C4-2B (cell line): ENCODE data around the gene TNNC1.

Experiments used
- H3K27ac ChIP-seq: fragments of 450-650 bp; 2 replicates; pipeline ENCODE4 v1.5.1; 2017
- CTCF ChIP-seq: fragments of 450-650 bp; conservative IDR thresholded peaks from 2 replicates; pipeline ENCODE4 v1.5.1; 2017; ENCODE audit warnings: mild to moderate bottlenecking
- ZFX ChIP-seq: fragments of 450-650 bp; IDR thresholded peaks from 2 replicates; pipeline ENCODE4 v1.6.1; 2017

TNNC1 gene

GRCh38 chr3:52405066-52405465 is 48.8 kb downstream of the TNNC1 start:
- TF ChIP-seq CTCF (no peak), ZFX (no peak)

GRCh38 chr3:52404391-52404790 is 49.5 kb downstream of the TNNC1 start:
- H3K27ac ChIP-seq: no peak overlapping the region
- no peak for TF ChIP-seq CTCF
- TF ChIP-seq ZFX: no peak

More at GRCh38 chr3:52405066-52405465, 48.8 kb downstream of the TNNC1 start:
- H3K27ac ChIP-seq: no peak overlapping the region

DNA sequence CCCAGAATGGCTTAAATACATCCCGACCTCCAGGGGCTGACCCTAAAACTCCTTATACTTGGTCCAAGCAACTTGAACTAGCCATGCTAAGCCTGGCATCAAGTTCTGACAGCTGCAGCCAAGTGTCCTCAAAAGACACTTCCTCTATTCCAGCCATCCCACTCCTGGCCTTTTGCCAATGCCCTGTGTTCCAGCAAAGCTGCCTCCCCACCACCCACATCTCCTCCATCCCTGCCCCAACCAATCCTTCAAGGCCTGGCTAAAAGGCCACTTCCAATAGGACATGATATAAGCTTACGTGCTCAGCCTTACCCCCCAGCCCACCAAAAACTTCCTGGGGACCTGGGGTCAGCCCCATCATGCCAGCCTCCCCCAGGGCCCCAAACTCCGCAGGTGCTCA is 49.9 kb downstream of the TNNC1 start:
- H3K27ac ChIP-seq: no peak overlapping the region
- TF ChIP-seq ZFX (no peak), CTCF (no peak)

DNA sequence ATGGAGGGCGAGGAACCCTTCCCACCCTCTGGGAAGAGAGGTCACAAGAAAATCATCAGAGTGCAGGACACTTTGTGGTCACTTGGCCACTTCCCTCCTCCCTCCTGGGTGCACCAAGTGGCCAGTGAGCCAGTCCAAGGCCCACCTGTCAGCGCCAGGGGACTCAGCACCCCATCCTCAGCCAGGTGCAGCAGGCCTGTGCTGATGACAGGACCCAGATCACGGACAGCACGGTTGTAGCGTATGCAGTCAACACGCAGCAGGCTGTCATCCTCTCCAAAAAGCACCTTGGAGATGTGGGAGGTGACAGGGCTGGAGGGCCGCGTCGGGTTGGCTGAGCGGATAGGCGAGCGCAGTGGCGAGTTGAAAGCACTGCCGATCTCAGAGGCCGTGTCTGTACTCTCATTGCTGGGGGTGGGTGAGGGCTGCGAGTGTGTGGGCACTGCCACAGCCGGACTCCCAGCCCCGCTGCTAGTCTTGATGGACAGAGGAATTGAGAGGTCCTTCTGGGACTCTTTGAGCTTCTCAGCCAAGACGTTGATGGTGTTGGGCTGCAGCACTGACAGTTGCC is 50.5 kb downstream of the TNNC1 start:
- no peak for TF ChIP-seq CTCF
- no peak for TF ChIP-seq ZFX
- no peak overlapping the region for H3K27ac ChIP-seq

DNA sequence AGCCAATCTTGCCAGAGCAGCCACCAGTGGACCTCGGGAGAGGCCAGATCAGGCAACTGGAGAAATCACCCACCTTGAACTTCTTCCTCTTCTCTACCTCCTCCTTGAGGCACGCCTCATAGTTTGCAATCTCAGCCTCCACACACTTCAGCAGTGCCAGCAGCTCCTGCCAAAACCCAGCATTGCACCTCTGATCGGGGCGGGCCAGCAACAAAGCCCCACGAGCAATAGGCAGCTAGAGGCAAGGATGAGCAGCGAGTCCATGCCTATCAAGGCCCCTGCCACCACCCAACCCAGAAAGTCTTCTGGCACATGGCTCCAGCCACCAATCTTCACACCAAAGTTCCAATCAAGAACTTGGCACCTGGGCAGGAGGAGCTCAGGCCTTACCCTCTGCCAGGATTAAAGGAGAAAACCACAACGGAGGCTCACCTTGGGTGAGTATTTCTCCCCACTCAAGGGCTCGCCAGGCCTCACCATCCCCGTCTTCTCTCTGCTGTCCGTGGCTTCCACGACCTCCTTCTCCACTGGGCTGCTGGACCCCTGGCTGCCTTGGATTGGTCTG is 51.1 kb downstream of the TNNC1 start:
- TF ChIP-seq CTCF: no peak
- TF ChIP-seq ZFX: no peak
- no peak overlapping the region for H3K27ac ChIP-seq

DNA sequence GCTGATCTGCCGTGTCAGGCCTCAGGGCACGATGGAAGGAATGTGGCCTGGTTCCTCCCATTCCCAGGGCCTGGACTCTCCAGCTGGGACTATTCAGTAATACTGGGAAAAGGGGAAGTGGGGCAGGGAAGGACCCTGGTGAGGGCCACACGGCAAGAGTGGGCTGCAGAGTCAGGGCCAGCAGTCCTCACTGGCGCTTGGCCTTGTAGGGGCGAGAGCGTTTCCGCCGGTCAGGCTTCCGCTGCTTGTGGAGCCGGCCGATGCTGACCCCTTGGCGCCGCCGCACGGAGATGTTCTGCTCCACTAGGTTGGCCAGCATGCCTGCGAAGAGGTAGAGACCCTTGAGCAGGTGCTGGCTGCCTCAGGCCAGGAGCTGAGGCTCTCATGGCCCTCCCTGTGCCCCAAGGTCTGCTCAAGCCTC is 51.7 kb downstream of the TNNC1 start:
- no peak overlapping the region for H3K27ac ChIP-seq
- TF ChIP-seq CTCF (no peak), ZFX (no peak)

DNA sequence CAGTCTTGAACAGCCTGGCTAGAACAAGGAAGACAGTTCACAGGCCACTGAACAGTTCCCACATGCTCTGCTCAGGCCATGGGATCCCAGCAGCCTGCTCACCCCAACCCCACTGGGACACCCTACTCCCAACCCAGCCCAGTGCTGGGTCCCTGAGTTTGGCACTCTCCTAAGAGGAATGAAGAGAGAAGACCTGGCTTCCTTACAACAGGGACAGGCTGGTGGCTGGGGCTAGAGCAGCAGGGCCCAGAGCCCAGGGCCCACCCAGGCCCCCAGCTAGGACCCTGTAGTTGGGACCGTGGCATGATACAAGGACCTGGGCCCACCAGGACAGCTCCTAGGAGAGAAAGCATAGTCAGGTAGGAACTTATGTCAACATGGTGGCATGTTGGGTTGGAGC is 52.3 kb downstream of the TNNC1 start:
- no peak overlapping the region for H3K27ac ChIP-seq
- TF ChIP-seq CTCF (no peak), ZFX (no peak)
